GM12878 (cell line): ENCODE data around the gene AZU1.

Experiments used
- ATF7 ChIP-seq: fragments of 450-650 bp; IDR thresholded peaks from 2 replicates; pipeline ENCODE4 v1.6.1; 2016; ENCODE audit warnings: low read depth, mild to moderate bottlenecking
- ESRRA ChIP-seq: IDR thresholded peaks from 2 replicates; pipeline ENCODE4 v1.6.1; 2012; ENCODE audit warnings: mild to moderate bottlenecking, low read length, improper control_type of control experiment
- HCFC1 ChIP-seq: fragments of 150-350 bp; IDR thresholded peaks from 2 replicates; pipeline ENCODE4 v1.6.1; 2014; ENCODE audit warnings: low read length
- IRF3 ChIP-seq: fragments of 450-650 bp; IDR thresholded peaks from 2 replicates; pipeline ENCODE4 v1.6.1; 2014; ENCODE audit warnings: mild to moderate bottlenecking
- MEF2A ChIP-seq: IDR thresholded peaks from 2 replicates; pipeline ENCODE4 v1.6.1; 2011; ENCODE audit warnings: low read depth, mild to moderate bottlenecking, low read length, moderate library complexity; ENCODE audit not compliant: insufficient read depth
- NFYB ChIP-seq: IDR thresholded peaks from 2 replicates; pipeline ENCODE4 v1.6.1; 2011; ENCODE audit warnings: low read depth, mild to moderate bottlenecking, low read length, improper control_type of control experiment, moderate library complexity; ENCODE audit not compliant: insufficient read depth
- TCF12 ChIP-seq: IDR thresholded peaks from 2 replicates; pipeline ENCODE4 v1.6.1; 2011; ENCODE audit warnings: low read depth, mild to moderate bottlenecking, low read length
- TCF7 ChIP-seq: IDR thresholded peaks from 2 replicates; pipeline ENCODE4 v1.6.1; 2014; ENCODE audit warnings: antibody characterized with exemption, borderline replicate concordance
- YY1 ChIP-seq: IDR thresholded peaks from 2 replicates; pipeline ENCODE4 v1.6.1; 2011; ENCODE audit warnings: low read depth, mild to moderate bottlenecking, low read length
- TF ChIP-seq, protein P1 (sequence below), 3 experiments: IDR thresholded peaks in 2 of 3; conservative IDR thresholded peaks in 1 of 3; 2 replicates each; pipeline ENCODE4 v1.5.1; 2011; ENCODE audit warnings: low read depth in 3 of 3, low read length in 3 of 3, mild to moderate bottlenecking in 3 of 3, control low read depth in 2 of 3, moderate library complexity in 2 of 3, inconsistent platforms in 1 of 3, mixed read lengths in 1 of 3; ENCODE audit not compliant: control insufficient read depth in 2 of 3, insufficient read depth in 1 of 3; ENCODE audit errors: extremely low read depth in 1 of 3
- TF ChIP-seq, protein P2 (sequence below): IDR thresholded peaks from 2 replicates; pipeline ENCODE4 v1.6.1; 2012; ENCODE audit warnings: low read depth, low read length, improper control_type of control experiment
- TF ChIP-seq, protein P3 (sequence below): fragments of 450-650 bp; formaldehyde crosslinking; IDR thresholded peaks from 2 replicates; pipeline ENCODE4 v1.5.0; 2022; ENCODE audit warnings: mild to moderate bottlenecking, missing genetic modification characterization

DNA sequence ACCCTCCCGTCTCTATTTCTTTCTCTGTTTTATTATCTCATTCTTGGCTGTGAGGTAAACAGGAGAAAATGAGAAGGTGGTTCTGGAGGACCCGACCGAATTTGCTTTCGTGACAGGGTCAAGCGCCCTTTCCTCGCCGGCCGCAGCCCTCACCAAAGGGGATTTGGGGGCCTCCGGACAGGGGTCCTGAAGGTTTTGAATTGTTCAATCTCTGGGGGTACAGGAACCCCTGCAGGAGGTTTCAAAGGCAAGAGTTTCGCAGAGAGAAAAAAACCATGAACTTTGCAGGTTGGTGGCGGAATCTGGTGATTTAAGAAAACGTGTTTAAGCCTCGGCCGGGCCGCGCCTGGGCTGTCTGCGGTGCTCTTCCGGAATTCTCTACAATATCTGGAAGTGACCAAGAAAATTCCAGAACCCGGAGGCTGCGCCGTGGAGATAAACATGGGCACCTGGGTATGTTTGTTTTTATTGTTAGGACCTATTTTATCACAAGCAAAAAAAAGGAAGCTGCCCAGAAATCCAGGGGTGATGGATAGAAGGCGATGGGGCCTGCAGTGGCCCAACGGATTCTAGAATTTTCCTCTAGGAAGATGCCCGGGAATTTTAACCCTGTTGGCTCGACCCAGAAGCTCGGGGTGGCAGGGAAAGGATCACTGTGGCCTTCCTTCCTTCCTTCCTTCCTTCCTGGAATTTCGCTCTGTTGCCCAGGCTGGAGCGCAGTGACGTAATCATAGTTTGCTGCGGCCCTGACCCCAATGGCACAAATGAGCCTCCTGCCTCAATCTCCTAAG is 44.6 kb upstream of the AZU1 start:
- TF ChIP-seq, protein P1, sequence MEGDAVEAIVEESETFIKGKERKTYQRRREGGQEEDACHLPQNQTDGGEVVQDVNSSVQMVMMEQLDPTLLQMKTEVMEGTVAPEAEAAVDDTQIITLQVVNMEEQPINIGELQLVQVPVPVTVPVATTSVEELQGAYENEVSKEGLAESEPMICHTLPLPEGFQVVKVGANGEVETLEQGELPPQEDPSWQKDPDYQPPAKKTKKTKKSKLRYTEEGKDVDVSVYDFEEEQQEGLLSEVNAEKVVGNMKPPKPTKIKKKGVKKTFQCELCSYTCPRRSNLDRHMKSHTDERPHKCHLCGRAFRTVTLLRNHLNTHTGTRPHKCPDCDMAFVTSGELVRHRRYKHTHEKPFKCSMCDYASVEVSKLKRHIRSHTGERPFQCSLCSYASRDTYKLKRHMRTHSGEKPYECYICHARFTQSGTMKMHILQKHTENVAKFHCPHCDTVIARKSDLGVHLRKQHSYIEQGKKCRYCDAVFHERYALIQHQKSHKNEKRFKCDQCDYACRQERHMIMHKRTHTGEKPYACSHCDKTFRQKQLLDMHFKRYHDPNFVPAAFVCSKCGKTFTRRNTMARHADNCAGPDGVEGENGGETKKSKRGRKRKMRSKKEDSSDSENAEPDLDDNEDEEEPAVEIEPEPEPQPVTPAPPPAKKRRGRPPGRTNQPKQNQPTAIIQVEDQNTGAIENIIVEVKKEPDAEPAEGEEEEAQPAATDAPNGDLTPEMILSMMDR (IDR thresholded peaks at IDR 0.05 in 2 of 3, conservative IDR thresholded peaks at IDR 0.05 in 1 of 3; ENCODE audit: control insufficient read depth in 2 of 3, extremely low read depth in 1 of 3, insufficient read depth in 1 of 3, low read depth in 3 of 3, low read length in 3 of 3), result no peak
- TF ChIP-seq TCF7 (no peak), NFYB (no peak), HCFC1 (no peak), ESRRA (no peak), TCF12 (no peak), ATF7 (no peak), YY1 (no peak), MEF2A (no peak), IRF3 (no peak)
- TF ChIP-seq, protein P2, sequence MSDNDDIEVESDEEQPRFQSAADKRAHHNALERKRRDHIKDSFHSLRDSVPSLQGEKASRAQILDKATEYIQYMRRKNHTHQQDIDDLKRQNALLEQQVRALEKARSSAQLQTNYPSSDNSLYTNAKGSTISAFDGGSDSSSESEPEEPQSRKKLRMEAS, result no peak
- TF ChIP-seq, protein P3, sequence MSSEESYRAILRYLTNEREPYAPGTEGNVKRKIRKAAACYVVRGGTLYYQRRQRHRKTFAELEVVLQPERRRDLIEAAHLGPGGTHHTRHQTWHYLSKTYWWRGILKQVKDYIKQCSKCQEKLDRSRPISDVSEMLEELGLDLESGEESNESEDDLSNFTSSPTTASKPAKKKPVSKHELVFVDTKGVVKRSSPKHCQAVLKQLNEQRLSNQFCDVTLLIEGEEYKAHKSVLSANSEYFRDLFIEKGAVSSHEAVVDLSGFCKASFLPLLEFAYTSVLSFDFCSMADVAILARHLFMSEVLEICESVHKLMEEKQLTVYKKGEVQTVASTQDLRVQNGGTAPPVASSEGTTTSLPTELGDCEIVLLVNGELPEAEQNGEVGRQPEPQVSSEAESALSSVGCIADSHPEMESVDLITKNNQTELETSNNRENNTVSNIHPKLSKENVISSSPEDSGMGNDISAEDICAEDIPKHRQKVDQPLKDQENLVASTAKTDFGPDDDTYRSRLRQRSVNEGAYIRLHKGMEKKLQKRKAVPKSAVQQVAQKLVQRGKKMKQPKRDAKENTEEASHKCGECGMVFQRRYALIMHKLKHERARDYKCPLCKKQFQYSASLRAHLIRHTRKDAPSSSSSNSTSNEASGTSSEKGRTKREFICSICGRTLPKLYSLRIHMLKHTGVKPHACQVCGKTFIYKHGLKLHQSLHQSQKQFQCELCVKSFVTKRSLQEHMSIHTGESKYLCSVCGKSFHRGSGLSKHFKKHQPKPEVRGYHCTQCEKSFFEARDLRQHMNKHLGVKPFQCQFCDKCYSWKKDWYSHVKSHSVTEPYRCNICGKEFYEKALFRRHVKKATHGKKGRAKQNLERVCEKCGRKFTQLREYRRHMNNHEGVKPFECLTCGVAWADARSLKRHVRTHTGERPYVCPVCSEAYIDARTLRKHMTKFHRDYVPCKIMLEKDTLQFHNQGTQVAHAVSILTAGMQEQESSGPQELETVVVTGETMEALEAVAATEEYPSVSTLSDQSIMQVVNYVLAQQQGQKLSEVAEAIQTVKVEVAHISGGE, result no peak
